Measurements from ENCODE around the gene CTNNA2. TPM values are rescaled to one million over a fixed set of nuclear protein-coding genes. Genes with fewer than 3 reads are reported as not detected.

Gene CTNNA2
- total RNA-seq, 1 donor from 2014 or later: not detected

DNA sequence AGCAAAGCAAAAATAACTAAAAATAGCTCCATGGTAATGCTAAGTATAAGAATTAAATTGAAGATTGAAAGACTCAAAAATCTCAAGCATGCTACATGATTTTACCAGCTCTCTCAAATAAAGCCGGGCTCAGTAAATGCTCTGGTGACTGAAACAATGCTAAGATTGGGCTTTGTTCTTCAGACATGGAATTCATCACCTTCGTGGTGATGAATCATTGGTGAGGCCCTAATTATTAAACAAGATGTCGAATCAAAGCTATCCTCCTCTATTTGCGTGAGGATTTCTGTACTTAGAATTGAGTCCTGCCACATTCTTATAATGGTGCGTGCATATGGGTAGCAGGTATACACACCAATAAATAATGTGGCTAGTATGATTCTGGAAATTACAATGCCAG lies 850.5 kb downstream of the CTNNA2 start:
- no peak for DNase-seq (ENCODE audit: low spot score)

DNA sequence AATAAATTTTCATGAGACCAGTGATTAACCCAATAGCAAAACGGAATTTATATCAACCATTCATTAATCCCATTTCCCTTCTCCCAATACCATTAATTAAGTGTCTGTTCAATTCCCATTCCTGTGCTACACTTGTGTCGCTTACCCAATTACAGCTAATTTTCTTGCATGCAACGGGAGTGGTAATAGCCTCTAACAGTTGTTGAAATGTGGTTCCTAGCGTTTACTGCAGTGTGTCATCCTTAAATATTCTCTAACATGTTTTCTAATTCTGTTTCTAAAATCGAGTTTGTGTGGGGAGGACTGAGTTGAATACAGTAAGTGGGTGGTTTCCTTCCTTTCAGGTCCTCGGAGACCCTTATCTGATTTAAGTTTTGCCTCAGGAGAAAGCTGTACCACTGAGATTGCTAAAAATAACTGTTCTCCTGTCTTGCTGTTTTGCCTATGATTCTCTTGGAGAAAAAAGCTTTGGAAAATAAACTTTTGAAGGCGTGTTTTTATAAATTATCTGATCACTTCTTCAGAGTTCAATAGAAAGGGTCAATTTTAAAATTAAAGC lies 851.0 kb downstream of the CTNNA2 start:
- DNase-seq (ENCODE audit: low spot score): no peak

DNA sequence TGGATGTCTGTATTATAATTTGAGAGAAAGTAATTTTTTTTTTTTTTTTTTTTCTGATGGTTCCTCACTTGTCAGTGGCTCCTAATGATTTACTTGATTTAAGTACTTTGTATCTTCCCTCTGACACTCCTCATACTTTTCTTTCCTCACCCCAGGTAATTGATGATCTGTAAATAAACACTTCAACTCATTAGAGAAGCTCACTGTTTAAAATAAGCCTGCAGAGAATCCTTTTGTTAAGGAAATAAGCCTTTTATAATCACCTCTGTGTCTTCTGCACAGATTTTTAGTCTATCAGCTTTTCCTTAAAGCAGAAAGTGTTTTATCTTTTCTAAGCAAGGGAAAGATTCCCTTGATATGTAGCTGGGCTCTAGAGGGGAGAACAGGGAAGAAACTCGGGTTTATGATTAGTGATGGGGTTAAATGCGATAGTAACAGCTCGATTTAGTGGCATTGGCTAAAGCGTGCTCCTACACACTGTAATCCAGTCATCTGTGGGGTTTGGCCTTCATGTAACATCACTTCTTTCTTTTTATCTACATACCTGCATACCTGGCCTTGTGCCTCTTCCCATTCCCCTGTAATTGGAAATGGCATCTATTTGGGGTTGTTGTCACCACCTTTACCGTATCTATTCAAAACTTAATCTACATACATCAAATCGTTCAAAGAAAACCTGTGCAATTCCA lies 851.8 kb downstream of the CTNNA2 start:
- DNase-seq (ENCODE audit: low spot score): no peak

DNA sequence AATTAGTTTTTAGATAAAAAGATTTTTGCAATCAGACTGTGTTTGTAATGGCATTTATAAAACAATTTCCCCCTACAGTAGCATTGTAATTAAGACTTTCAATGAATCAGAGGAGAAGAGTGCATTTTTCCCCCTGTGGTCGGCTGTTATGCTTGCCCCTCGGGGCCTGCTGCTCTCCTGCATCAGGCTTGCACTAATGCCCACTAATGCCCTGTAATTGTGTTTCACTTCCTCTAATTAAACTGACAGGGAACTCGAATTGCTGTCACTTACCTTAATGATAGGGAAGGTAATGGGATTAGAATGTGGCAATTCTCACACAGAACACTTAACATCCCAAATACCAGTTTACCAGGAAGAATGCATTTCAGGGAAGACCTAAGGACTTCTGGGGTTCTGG lies 852.9 kb downstream of the CTNNA2 start:
- DNase-seq (ENCODE audit: low spot score): no peak

DNA sequence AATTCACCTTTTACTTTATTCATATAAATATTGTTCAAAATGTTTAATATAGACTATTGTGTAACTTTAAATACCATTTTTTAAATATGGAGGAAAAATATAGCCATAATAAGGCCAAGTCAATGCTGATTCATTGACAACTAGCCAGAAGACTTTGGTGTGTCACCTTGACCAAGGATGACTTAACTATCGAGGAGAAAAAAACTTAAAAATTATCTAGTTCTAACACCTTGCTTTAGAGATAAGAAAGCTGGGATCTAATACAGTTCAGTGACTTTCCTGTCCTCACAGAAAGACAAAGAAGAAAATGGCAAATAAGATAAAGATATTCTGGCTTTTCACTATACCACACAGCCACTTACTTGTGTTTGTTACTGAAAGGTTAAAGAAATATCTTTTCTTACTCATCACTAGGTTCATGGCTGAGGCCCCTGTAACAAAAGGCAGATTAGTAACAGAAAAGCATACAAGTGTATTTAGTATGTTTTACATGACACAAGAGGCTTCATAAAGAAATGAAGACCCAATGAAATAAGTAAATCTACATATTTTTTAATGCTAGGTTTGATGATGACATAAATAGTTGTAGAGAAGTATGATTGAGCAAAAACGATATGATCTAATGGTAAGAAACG lies 857.6 kb downstream of the CTNNA2 start:
- DNase-seq (ENCODE audit: low spot score): no peak

DNA sequence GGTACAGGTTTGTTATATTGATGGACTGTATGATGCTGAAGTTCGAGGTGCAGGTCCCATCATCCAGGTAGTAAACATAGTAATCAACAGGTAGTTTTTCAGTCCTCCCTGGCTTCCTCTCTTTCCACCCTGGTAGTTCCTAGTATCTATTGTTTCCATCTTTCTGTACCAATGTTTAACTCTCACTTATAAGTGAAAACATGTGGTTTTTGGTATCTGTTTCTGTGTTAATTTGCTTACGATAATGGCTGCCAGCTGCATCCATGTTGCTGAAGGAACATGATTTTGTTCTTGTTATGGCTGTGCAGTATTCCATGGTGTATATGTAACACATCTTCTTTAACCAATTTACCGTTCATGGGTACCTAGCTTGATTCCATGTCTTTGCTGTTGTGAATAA lies 861.3 kb downstream of the CTNNA2 start:
- DNase-seq (ENCODE audit: low spot score): no peak

DNA sequence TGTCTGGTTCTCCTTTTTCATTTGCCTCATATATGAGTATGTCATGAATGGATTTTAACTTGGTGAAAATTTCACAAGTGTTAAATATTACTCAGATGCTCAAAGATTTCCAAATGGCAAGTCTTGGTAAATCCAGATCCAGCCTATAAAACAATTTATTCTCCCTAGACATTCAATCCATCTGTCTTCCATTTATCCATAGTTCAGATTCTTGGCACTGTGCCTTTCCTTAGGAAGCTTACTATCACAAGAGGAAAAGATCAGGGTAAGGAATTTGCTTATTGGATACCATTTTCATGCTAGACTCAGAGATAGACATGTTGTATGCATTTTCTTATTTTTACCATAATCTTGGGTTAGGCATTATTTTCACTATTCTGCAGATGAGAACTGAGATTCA lies 864.2 kb downstream of the CTNNA2 start:
- DNase-seq (ENCODE audit: low spot score): no peak

DNA sequence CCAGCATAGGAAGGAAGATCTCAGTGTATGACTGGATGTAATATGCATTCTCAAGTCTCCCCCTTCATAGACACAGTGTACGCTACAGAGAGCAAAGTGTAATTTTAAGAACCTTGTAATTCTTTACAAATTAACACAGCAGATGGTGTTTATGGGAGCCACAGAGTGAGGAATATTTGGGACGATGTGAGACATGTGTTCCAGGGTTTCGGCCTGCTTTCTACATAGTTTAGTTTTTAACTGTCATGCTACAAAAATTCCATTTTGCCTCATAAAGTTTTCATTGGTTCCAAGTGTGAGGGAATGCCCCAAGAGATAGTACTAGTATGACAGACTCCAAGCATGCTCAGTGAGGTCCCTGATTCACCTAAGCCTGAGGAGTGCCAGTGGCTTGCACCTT lies 867.9 kb downstream of the CTNNA2 start:
- no peak for DNase-seq (ENCODE audit: low spot score)

DNA sequence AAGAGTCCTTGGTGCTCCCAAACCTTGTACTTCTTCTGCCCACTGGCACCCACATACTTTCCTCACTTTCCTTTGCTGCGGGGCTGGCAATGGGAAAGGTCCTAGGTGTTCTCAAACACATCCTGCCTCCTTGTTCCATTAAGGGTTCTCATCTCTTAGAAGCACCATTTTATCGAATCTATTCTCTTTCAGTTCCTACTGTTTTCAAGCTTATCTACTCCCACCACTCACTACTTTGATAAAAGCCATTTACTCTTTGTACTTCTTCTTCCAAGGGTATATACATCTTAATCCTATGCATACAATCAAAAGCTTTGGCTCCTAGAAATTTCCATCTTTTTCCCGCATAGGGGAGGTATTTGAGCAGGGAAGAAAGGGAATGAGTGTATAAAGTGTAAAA lies 868.8 kb downstream of the CTNNA2 start:
- no peak for DNase-seq (ENCODE audit: low spot score)

DNA sequence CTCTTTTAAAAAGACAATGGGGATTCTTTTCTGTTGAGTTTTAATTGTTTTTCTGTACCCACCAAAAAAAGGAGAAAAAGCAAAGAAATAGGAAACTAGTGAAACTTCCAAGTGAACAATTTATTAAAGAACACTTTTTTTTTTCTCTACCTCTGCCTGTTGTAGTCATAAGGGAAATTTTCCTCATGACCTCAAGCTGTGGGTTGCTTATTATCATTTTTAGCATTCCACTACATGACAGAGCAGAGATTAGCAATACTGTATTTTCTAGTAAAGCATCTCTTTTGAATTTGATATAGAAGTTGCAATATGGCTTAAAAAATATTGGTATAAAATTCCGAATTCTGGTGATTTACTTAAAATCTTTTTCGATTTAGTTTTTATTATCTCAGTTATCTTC lies 879.6 kb downstream of the CTNNA2 start:
- no peak for DNase-seq (ENCODE audit: low spot score)

DNA sequence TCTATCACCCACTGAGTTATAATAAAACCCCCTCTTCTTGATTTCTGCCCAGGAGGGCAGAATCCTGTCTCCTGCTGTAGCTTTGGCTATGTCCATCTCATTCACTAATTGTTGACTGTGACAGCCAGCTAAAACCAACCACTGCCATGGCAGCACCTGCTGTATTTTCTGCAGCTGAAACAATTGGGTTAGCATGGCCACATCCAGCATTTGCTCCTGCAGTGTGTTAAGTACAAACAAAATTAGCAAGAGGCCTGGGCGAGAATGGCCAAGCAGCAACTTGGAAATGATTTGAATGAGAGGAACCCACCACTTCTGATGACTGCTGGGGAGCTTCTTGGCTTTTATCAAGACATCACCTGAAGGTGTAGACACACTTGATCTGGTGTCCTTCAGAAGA lies 881.1 kb downstream of the CTNNA2 start:
- DNase-seq (ENCODE audit: low spot score): no peak

DNA sequence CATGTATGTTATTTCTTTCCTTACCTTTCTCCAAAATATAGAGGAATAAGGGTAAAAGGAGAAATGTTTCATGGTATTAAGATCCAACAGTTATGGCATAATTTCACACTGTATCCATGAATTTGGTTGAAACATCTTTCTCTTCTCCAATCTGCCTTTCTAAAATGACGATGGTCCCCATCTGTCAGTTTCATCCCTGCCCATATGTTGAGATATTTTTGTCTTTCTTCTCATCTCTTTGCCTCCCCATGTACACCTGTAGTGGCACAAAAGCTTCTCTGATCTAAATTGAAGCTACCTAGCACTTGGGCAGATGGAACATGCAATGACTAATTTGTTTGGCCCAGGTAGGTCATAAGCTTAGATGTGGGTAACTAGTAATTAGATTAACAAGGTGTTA lies 882.4 kb downstream of the CTNNA2 start:
- DNase-seq (ENCODE audit: low spot score): no peak

DNA sequence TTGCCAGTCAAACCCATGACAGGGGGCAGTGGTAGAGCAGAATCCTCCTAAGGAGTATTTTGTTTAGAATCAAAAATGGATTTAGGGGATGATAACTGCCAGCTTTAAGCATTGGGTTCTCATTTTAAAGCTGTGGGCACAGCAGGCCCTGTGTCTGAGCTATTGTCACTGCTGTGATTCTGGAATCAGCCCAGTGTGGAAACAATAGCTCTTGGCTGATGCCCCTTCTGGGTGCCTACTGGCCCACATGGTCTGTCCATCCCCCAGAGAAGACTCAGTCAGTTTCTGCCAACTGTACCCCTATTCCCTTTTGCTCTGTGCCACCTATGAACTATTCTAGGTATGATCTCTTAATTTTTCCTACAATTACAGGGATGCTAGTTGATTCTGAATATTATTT lies 883.4 kb downstream of the CTNNA2 start:
- no peak for DNase-seq (ENCODE audit: low spot score)

DNA sequence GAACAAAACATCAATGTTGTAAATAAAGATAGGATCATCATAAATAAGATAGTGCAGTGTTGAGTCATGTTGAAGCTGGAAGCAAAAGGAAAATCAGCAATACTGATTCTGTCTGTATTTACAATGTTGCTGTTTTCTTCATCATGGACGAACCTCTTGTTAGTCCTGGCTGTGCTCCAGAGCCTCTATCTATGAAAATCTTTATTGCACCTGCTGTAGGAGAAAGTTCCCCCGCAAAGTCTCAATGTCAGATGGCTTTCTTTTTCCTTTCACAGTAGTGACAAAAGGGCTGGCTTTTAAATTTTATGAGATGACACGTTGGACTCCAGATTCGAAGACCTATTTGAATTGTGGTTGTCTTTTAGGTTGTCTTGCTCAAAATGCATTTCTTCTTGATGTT lies 890.2 kb downstream of the CTNNA2 start:
- DNase-seq (ENCODE audit: low spot score): no peak

DNA sequence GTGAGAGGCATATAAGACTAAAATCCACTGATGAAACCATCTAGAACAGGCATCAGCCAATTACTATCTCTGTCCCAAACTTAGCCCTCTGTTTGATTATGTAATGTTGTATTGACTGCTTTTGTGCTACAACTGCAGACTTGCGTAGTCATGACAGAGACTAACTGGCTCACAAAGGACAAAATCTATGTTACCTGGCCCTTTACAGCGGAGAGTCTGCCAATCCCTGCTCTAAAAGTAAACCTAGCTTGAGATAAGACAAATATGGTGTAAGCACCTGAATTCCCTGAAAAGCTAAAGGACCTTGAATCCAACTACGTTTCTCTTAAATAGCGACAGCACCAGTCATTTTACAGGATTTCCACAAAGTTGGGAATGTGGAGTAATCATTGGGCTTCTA lies 894.5 kb downstream of the CTNNA2 start:
- no peak for DNase-seq (ENCODE audit: low spot score)

DNA sequence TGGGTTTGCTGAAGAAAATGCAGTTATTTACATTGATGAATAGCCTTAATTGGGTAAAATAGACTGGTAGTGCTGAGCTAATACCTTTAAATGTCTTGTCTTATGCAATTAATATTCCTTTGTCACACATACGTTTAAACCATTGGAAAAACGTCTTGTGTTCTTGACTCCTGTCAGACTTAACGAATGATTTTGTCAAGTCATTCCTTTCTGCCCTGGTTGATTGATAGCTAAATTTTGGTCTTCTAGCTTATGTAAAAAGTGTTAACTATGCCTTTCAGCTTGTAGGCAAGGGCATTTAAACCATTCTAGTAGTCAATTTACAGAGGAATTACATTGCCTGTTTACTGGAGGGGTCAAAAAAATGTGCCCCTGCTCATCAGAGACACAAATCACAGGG lies 897.5 kb downstream of the CTNNA2 start:
- no peak for DNase-seq (ENCODE audit: low spot score)

DNA sequence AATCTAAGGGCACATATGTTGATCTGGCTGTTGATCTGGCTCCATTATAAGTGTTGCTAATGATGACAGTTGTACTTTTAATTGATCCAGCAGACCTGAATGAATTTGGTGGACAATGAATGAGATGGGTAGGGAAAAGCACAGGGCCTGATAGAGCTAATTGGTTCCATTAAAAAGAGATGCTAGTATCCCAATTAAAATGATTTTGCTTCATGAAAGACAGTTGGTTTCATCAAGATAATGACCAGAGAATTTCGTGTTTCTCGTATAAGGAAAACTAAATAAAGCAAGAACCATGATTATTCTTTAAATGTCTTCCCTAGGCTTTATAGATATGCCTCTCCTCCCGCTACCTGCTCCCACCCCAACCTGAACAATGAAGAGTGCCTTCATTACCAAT lies 900.3 kb downstream of the CTNNA2 start:
- no peak for DNase-seq (ENCODE audit: low spot score)

DNA sequence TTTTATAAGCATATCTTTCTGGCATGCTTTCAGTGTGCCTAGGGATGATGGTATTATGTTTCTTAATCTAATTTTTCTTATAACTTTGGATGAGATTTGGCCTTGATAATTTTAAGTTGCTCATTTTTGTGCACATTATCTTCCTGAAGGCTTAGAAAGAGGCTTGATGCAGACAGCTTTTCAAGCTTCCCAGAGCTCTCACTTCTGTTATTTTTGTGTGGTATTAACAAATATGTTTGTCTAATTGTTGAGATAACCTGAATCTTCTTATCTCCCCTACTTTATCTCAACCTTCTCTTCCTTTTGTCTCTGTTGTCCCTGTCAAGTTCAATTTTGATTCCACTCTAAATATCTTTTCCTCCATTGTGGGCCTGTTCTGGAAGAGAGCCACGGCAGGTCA lies 904.9 kb downstream of the CTNNA2 start:
- no peak for DNase-seq (ENCODE audit: low spot score)

DNA sequence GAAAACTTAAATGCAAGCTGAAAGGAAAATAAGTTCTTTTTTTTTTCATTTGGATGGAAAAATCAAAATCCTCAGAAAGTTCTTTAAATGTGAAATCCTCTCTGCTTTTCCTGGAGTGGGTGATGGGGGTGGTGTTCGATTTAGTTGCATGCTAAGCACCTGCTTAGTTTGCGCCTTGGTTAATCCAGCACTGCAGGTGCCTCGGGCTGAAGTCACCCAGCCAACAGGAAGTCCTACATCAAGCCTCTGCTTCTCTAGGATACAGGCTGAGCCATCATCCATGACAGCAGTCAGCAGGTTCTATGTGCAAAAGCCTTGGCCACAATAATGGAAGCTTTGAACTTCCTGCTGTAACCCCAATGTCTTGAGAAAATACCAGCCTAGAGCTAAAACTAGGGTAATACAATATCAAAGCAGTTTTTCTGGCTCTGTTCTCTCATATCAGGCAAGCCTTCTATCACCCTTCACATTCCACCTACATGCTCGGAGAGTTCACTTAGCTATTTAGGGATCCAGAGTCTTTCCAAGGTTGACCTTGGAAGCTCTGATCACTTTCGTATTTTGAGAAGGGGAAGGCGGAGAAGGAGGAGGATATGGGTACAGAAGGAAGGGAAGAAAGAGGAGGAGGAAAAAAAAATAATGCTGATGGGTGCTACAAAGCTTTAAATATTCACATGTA lies 907.8 kb downstream of the CTNNA2 start:
- no peak for DNase-seq (ENCODE audit: low spot score)

DNA sequence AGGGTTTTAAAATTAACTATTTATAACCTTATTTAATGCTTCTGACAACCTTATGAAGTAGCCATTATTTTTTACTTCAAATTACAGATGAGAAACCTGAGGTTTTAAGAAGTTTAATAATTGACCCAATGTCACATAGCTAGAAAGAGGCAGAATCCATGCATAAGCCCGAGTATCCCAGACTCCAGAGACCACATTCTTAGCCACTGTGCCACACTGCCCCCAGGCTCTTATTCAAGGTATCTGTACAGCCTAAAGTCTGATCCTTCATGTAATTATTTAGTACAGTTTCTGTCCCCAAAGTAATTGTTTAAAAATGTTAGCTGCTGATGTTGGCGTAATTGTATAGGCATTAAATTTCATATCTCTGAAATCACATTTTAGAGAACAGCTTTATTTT lies 916.4 kb downstream of the CTNNA2 start:
- no peak for DNase-seq (ENCODE audit: low spot score)

DNA sequence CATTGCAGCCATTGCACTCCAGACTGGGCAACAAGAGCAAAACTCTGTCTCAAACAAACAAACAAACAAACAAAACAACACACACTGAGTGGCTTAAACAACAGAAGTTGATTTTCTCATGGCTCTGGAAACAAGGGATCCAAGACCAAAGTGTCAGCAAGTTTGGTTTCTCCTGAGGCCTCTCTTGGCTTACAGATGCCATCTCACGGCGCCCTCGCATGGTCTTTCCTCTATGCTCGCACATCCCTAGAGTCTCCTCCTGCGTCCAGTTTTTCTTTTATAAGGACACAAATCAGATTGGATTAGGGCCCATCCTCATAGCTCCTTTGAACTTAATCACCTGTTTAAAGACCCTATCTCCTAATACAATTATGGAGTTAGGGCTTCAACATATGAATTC lies 925.1 kb downstream of the CTNNA2 start:
- DNase-seq (ENCODE audit: low spot score): no peak

DNA sequence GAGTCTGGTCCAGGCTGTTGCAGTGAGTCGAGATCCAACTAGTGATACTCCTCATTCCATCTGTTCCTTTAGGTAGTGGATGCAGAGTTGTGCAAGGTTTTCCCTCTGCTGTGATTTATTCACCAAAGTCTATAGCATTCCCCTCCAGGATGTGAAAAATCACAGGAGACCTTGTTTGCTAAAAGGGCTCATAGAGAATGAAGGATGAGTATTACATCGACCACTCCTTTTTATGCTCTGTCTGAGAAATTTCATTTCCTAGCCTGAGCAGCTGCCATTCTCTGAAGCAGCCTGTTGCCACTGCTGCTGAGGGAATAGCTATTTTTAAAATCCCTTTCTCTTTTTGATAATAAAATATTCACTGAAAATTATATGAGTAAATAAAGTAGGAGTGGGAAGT lies 925.8 kb downstream of the CTNNA2 start:
- DNase-seq (ENCODE audit: low spot score): no peak

DNA sequence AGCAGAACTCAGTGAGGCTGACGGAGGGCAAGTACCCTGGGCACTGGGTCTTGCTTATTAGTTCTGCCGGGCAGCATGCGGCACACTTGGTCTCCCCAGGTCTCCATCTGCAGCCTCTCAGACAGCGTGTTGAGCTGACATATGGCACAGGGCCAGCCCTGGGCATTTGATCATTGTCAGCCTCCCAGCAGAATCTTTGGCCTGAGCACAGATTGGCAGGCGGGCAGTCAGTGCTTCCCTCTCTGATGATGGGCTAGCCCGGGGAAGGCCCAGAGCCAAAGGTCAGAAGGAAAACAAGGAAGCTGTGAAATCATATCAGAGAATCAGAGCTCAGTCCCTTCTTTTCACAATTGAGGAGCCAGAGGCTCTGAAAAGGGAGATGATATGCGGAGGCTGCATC lies 941.8 kb downstream of the CTNNA2 start:
- no peak for DNase-seq (ENCODE audit: low spot score)

All from mesenteric fat pad (tissue), 1 donor.